K562 (cell line): ENCODE data around the gene GPR176. TPM values are rescaled to one million over a fixed set of nuclear protein-coding genes. Genes with fewer than 3 reads are reported as not detected.

Source experiments
- BRF2 ChIP-seq: IDR thresholded peaks from 3 replicates; pipeline ENCODE4 v1.6.1; 2011; ENCODE audit warnings: borderline replicate concordance, mild to moderate bottlenecking; ENCODE audit not compliant: insufficient read length, insufficient read depth
- CLOCK ChIP-seq: fragments of 250-450 bp; sonication (Bioruptor Pico); IDR thresholded peaks from 2 replicates; pipeline ENCODE4 v1.4.0; 2020; ENCODE audit warnings: mild to moderate bottlenecking, moderate library complexity, borderline replicate concordance
- EZH2 ChIP-seq: IDR thresholded peaks from 2 replicates; pipeline ENCODE4 v1.6.1; 2012; ENCODE audit warnings: low read depth, mild to moderate bottlenecking, inconsistent platforms, low read length, borderline replicate concordance
- GATAD2A ChIP-seq: fragments of 450-650 bp; IDR thresholded peaks from 2 replicates; pipeline ENCODE4 v1.6.1; 2017
- MYC ChIP-seq, 2 experiments: fragments of 250-450 bp in 1 of 2; sonication (Bioruptor Pico) in 1 of 2; IDR thresholded peaks; 2 replicates each; pipeline versions ENCODE4 v1.5.1 to v1.6.1; 2012 to 2021; ENCODE audit warnings: low read depth in 2 of 2, borderline replicate concordance in 1 of 2, improper control_type of control experiment in 1 of 2, low read length in 1 of 2, mild to moderate bottlenecking in 1 of 2, moderate library complexity in 1 of 2
- SMAD2 ChIP-seq: fragments of 150-350 bp; IDR thresholded peaks from 2 replicates; pipeline ENCODE4 v1.6.1; 2014; ENCODE audit warnings: low read depth, mild to moderate bottlenecking, low read length
- ZMIZ1 ChIP-seq, 2 experiments: fragments of 150-350 bp in 1 of 2; IDR thresholded peaks; 2 replicates each; pipeline ENCODE4 v1.6.1; 2012 to 2016; ENCODE audit warnings: low read depth in 2 of 2, low read length in 2 of 2, mild to moderate bottlenecking in 1 of 2, moderate library complexity in 1 of 2
- polyA plus RNA-seq, 8 experiments: library from polyadenylated mRNA; depleted of rRNA in 4 of 8; stranded (reverse) in 5 of 8; unstranded in 3 of 8; fragments of >200 nt; fragmentation: Nextera tagmentation in 2 of 8; fragmentation: Illumina TruSeq in 1 of 8; extraction: Ambion mirVana in 2 of 8; extraction: Trizol in 1 of 8; gene quantifications; 2 replicates each; pipeline versions ENCODE4 v1.2.1 to v1.2.3, GENCODE V29; 2011 to 2014; ENCODE audit warnings: inconsistent platforms in 1 of 8, missing spikeins in 1 of 8
- total RNA-seq, 7 experiments: library from RNA; depleted of rRNA in 6 of 7; stranded (reverse); fragments of >200 nt in 6 of 7; fragmentation: Illumina TruSeq in 2 of 7; extraction: Trizol in 2 of 7; gene quantifications; 2 replicates each; pipeline versions ENCODE4 v1.2.1 to v1.2.3, GENCODE V29; 2011 to 2021; ENCODE audit warnings: low replicate concordance in 1 of 7

The GPR176 gene
- total and polyA plus RNA-seq, 9 of the 15 experiments (the other 6 are each of a cell fraction or from before 2014, with no cell fraction given): 0.03 to 1.2 (median 0.76) TPM

GRCh38 chr15:39920510-39921273, 626 bp upstream of the GPR176 start (continued):
- TF ChIP-seq ZMIZ1 (IDR thresholded peaks at IDR 0.05; ENCODE audit: low read depth in 2 of 2, low read length in 2 of 2) (no peak), BRF2 (no peak), EZH2 (no peak), MYC (IDR thresholded peaks at IDR 0.05; ENCODE audit: low read depth, low read length) (peak; percentile 95), MYC (CRISPR knock-in tag; IDR thresholded peaks at IDR 0.05; ENCODE audit: borderline replicate concordance, low read depth) (no peak), SMAD2 (no peak), GATAD2A (no peak), CLOCK (CRISPR knock-in tag) (0 out of 2 replicates have a peak, but pooled peaks have one; percentile 41)
